ENCODE measurements around the gene SPTB. TPM values are rescaled to one million over a fixed set of nuclear protein-coding genes. Genes with fewer than 3 reads are reported as not detected.

The SPTB gene
- total RNA-seq, 2 experiments from 2014 or later = 0.03 to 0.08 TPM

DNA sequence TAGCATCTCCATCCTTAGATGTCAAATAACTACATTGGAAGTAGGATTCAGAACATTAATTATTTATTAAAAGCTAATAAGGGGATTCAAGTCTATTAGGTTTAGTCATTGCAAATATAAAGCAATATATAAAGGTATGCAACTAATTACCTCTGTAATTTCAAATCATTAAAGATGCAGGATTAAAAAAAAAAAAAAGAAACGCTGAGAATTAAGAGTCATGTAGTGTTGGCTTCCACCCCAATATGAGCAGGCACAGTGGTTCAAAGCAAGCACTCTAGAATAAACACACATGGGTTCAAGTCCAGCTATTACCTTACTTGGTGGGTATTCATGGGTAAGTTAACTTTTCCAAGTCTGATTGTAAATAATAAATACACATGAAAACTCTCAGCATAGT lies 10.9 kb downstream of the SPTB start:
- H3K4me3 Mint-ChIP-seq = no peak overlapping the region
- DNase-seq (no peak), ATAC-seq (ENCODE audit: poor library complexity) (no peak)

DNA sequence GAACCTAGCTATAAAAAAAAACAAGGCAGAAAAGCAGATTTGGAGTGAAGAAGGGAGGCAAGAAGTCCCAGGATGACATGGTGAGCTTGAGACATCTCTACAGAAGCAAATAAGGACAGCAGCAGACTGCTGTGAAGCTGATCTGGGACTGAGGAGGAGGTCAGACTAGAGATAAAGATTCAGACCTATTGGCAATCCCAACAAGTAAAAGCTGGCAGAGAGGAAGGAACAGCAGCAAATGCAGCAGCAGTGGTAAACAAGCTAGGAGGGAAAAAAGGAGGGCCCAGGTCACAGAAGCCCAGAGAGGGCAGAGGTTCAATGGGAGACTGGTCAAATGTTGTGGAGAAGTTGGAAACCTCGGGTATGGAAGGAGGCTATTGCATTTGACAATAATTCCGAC lies 11.3 kb downstream of the SPTB start:
- no peak overlapping the region for H3K27ac Mint-ChIP-seq
- Histone ChIP-seq H3K27ac (ENCODE audit: low read depth in 1 of 2, low read length in 2 of 2) (no peak overlapping the region), H3K9me3 (ENCODE audit: control insufficient read depth in 1 of 2, insufficient read depth in 1 of 2, low read length in 2 of 2) (no peaks in the 10 kb centered on the region), H3K4me1 (ENCODE audit: insufficient read depth, low read length) (no peaks in the 10 kb centered on the region), H3K4me3 (ENCODE audit: low read length) (no peak overlapping the region), H3K36me3 (ENCODE audit: insufficient read depth, low read length) (no peaks in the 10 kb centered on the region), H3K27me3 (ENCODE audit: control insufficient read depth in 1 of 2, insufficient read depth in 2 of 2, low read length in 2 of 2) (peaks cover 0 to 10% of the 10 kb centered on the region in 2 experiments)
- ATAC-seq (ENCODE audit: poor library complexity) (no peak), DNase-seq (no peak)
- no peaks in the 10 kb centered on the region for H3K4me1 Mint-ChIP-seq (ENCODE audit: low read depth)
- CTCF ChIA-PET = interaction anchor here (0.7 to 1.2 kb wide), 2 partner anchors 24 to 511 kb away, joined by 3 to 7 read pairs; no protein-coding TSS in a partner anchor
- no peaks in the 10 kb centered on the region for H3K36me3 Mint-ChIP-seq (ENCODE audit: low read depth)
- TF ChIP-seq, protein P1, sequence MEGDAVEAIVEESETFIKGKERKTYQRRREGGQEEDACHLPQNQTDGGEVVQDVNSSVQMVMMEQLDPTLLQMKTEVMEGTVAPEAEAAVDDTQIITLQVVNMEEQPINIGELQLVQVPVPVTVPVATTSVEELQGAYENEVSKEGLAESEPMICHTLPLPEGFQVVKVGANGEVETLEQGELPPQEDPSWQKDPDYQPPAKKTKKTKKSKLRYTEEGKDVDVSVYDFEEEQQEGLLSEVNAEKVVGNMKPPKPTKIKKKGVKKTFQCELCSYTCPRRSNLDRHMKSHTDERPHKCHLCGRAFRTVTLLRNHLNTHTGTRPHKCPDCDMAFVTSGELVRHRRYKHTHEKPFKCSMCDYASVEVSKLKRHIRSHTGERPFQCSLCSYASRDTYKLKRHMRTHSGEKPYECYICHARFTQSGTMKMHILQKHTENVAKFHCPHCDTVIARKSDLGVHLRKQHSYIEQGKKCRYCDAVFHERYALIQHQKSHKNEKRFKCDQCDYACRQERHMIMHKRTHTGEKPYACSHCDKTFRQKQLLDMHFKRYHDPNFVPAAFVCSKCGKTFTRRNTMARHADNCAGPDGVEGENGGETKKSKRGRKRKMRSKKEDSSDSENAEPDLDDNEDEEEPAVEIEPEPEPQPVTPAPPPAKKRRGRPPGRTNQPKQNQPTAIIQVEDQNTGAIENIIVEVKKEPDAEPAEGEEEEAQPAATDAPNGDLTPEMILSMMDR (IDR thresholded peaks at IDR 0.05) = no peak
- no peaks in the 10 kb centered on the region for H3K9me3 Mint-ChIP-seq
- POLR2A ChIA-PET = no interaction called here
- H3K27me3 Mint-ChIP-seq = peaks cover 49% of the 10 kb centered on the region
- intact Hi-C loops (cut with DNase I, micrococcal nuclease) = no loop called here
- no peak overlapping the region for H3K4me3 Mint-ChIP-seq

More for the DNA sequence above, 10.9 kb downstream of the SPTB start:
- Histone ChIP-seq H3K9me3 (ENCODE audit: control insufficient read depth in 1 of 2, insufficient read depth in 1 of 2, low read length in 2 of 2) (no peaks in the 10 kb centered on the region), H3K27ac (ENCODE audit: low read depth in 1 of 2, low read length in 2 of 2) (no peak overlapping the region), H3K36me3 (ENCODE audit: insufficient read depth, low read length) (no peaks in the 10 kb centered on the region), H3K4me1 (ENCODE audit: insufficient read depth, low read length) (no peaks in the 10 kb centered on the region), H3K27me3 (ENCODE audit: control insufficient read depth in 1 of 2, insufficient read depth in 2 of 2, low read length in 2 of 2) (peaks cover 0 to 10% of the 10 kb centered on the region in 2 experiments), H3K4me3 (ENCODE audit: low read length) (no peak overlapping the region)
- intact Hi-C loops (cut with DNase I, micrococcal nuclease) = no loop called here
- TF ChIP-seq, protein P1 (IDR thresholded peaks at IDR 0.05) = no peak
- no peaks in the 10 kb centered on the region for H3K4me1 Mint-ChIP-seq (ENCODE audit: low read depth)
- H3K27ac Mint-ChIP-seq = no peak overlapping the region
- H3K27me3 Mint-ChIP-seq = peaks cover 49% of the 10 kb centered on the region
- CTCF ChIA-PET = interaction anchor here (1.2 kb wide), 1 partner anchor 23 kb away, joined by 7 read pairs; no protein-coding TSS in a partner anchor
- POLR2A ChIA-PET = interaction anchor here (0.8 kb wide), 1 partner anchor 11 kb away, joined by 3 read pairs; the partner anchor contains the start of gene SPTB
- no peaks in the 10 kb centered on the region for H3K9me3 Mint-ChIP-seq
- no peaks in the 10 kb centered on the region for H3K36me3 Mint-ChIP-seq (ENCODE audit: low read depth)

DNA sequence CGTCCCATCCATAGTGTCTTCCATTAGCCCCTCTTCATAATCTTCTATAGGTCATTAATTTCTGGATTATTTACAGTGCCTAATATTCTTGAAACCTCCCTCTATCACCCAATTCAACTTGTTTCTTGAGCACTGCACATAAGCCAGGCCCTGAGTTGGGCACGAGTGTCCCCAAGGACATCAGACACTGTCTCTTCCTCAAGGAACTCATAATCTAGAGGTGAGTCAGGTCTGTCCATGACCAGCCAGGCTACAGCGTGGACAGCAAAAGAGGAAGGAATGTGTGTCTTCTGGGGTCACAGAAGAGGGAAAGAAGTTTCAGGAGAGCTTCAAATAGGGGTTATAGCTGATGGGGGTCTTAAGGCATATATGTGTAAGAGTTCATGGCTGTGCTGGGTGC lies 12.5 kb downstream of the SPTB start:
- Mint-ChIP-seq H3K9me3 (no peaks in the 10 kb centered on the region), H3K36me3 (ENCODE audit: low read depth) (no peaks in the 10 kb centered on the region), H3K27ac (no peak overlapping the region), H3K4me1 (ENCODE audit: low read depth) (no peaks in the 10 kb centered on the region), H3K27me3 (peaks cover 44% of the 10 kb centered on the region), H3K4me3 (no peak overlapping the region)
- Histone ChIP-seq H3K27ac (ENCODE audit: low read depth in 1 of 2, low read length in 2 of 2) (no peak overlapping the region), H3K4me3 (ENCODE audit: low read length) (no peak overlapping the region), H3K27me3 (ENCODE audit: control insufficient read depth in 1 of 2, insufficient read depth in 2 of 2, low read length in 2 of 2) (peaks cover 0 to 10% of the 10 kb centered on the region in 2 experiments), H3K9me3 (ENCODE audit: control insufficient read depth in 1 of 2, insufficient read depth in 1 of 2, low read length in 2 of 2) (no peaks in the 10 kb centered on the region), H3K4me1 (ENCODE audit: insufficient read depth, low read length) (no peaks in the 10 kb centered on the region), H3K36me3 (ENCODE audit: insufficient read depth, low read length) (no peaks in the 10 kb centered on the region)
- POLR2A ChIA-PET = no interaction called here
- CTCF ChIA-PET = no interaction called here
- ATAC-seq (ENCODE audit: poor library complexity) = no peak
- DNase-seq = no peak
- intact Hi-C loops (cut with DNase I, micrococcal nuclease) = no loop called here
- TF ChIP-seq, protein P1 (IDR thresholded peaks at IDR 0.05) = no peak

Measured in CD4-positive, alpha-beta T cell (primary cell).